ENCODE data around the gene NDUFB1. TPM values are rescaled to one million over a fixed set of nuclear protein-coding genes. Genes with fewer than 3 reads are reported as not detected.

The NDUFB1 gene
- total RNA-seq, 1 experiment from 2014 or later: 193 TPM

GRCh38 chr14:92105073-92105892 lies 16.2 kb downstream of the NDUFB1 start:
- in situ Hi-C loops (cut with HindIII; ENCODE audit: low pct_unique_long_range_greater_than_20kb, low sequenced_read_pairs): no loop called here
- DNase-seq (ENCODE audit: low read depth): no peak

DNA sequence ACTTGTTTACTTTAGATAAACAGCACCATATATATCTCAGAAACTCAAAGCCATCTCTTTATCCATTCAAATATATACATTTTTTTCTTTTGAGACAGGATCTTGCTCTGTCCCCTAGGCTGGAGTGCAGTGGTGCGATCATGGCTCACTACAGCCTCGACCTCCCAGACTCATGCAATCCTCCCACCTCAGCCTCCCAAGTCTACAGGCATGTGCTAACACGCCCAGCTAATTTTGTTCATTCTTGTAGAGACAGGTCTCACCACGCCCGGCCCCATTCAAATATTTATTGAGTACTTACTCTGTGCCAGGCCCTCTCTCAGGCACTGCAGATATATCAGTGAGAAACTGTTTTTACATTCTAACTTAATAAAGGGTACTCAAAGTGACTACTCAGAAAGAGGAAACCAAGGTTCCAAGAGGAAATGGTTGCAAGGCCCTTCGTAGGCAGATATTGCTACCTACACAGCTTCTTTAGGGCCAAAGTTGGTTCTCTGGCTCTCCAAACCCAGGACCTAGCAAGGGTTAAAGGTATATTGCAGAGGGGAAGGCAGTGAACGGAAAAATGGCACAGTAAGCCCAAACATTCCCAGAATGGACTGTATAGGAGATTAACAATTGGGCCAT lies 18.0 kb downstream of the NDUFB1 start:
- in situ Hi-C loops (cut with HindIII; ENCODE audit: low pct_unique_long_range_greater_than_20kb, low sequenced_read_pairs): no loop called here
- no peak for DNase-seq (ENCODE audit: low read depth)

GRCh38 chr14:92099802-92100201 lies 21.7 kb downstream of the NDUFB1 start:
- DNase-seq (ENCODE audit: low read depth): no peak
- in situ Hi-C loops (cut with HindIII; ENCODE audit: low pct_unique_long_range_greater_than_20kb, low sequenced_read_pairs): no loop called here

GRCh38 chr14:92093320-92093719 lies 28.2 kb downstream of the NDUFB1 start:
- in situ Hi-C loops (cut with HindIII; ENCODE audit: low pct_unique_long_range_greater_than_20kb, low sequenced_read_pairs): no loop called here

GRCh38 chr14:92088494-92088893 lies 33.0 kb downstream of the NDUFB1 start:
- in situ Hi-C loops (cut with HindIII; ENCODE audit: low pct_unique_long_range_greater_than_20kb, low sequenced_read_pairs): no loop called here

More at GRCh38 chr14:92093320-92093719, 28.2 kb downstream of the NDUFB1 start:
- no peak for DNase-seq (ENCODE audit: low read depth)

GRCh38 chr14:92074555-92074954 lies 47.0 kb downstream of the NDUFB1 start:
- in situ Hi-C loops (cut with HindIII; ENCODE audit: low pct_unique_long_range_greater_than_20kb, low sequenced_read_pairs): no loop called here
- DNase-seq (ENCODE audit: low read depth): no peak

More at GRCh38 chr14:92088494-92088893, 33.0 kb downstream of the NDUFB1 start:
- no peak for DNase-seq (ENCODE audit: low read depth)

Other genes starting within 250 kb of the NDUFB1 start
- not detected in 2 replicates for gene FBLN5, start 174.0 kb downstream of the NDUFB1 start, total RNA-seq (2014; rRNA removed; shearing (Covaris generic); ENCODE audit: low replicate concordance)
- gene TRIP11, start 81.6 kb downstream of the NDUFB1 start, total RNA-seq (2014; rRNA removed; shearing (Covaris generic); ENCODE audit: low replicate concordance): 3.6 and 7.5 TPM in 2 replicates
- 9.5 and 10.9 TPM in 2 replicates for gene ATXN3, start 15.1 kb downstream of the NDUFB1 start, total RNA-seq (2014; rRNA removed; shearing (Covaris generic); ENCODE audit: low replicate concordance)
- gene CPSF2, start 263 bp upstream of the NDUFB1 start, total RNA-seq (2014; rRNA removed; shearing (Covaris generic); ENCODE audit: low replicate concordance): 15.8 and 20.8 TPM in 2 replicates
- not detected in 2 replicates for gene SLC24A4, start 201.5 kb upstream of the NDUFB1 start, total RNA-seq (2014; rRNA removed; shearing (Covaris generic); ENCODE audit: low replicate concordance)